ENCODE measurements around the gene CACNA1A.
"Not testable (repeated sequence)": the region's sequence is repeated elsewhere in the genome, so short reads cannot be mapped to it uniquely, and the experiment has no call there.

Gene CACNA1A

DNA sequence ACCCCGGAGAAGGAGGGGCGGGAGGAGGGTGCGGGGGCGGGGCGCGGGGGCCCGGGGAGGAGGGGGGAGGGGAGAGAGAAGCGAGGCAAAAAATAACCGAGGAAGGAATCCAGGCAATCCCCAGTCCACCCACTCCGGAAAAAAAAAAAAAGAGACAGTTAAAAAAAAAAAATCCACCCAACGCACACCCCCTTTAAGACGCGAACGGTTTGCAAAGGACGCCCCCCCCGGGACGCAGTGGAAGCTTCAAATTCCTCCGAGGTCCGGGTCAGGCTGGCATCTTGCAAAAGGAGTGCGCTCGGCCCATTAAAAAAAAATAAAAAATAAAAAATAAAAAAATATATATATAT is at the start of gene CACNA1A:
Gene CACNA1A, minus strand, starts transcription at position 9 of the 350 bp plus-strand sequence. CDS start 255 bp downstream, outside the sequence.
- DNase-seq (ENCODE audit: low read depth, low spot score) = no peak

DNA sequence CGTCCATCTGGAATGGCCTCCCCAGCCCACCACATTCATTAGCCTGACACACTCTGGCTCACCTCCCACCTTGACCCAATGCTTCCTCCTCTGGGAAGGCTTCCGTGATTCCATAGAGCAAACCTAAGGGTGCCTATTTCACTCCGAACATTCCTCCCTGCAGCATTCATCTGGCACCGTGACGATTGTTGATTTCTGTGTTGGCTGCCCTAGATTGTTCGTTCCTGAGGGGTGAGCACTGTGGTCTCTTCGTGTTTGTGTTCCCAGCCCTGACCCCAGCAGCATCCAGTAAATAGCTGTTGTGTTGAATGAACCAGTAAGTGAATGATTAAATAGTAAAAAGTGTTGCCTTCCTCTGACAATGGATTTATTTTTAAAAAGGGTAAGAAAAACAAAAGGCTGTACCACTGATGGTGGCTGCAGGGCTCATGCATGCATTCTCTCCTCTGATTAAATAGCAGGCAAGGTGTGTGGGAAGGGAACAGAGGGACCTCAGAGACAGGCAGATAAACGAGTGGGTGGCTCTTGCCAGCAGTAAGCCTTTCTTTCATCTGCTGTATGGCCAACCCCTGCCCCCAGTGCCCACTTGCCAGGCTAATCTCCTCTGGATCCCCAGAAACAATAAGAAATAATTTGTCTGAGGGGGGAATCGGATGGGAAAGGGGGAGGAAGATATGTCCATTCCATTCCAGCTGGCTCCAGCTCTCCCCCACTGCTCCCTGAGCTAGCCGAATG is 48.4 kb upstream of the CACNA1A start:
- no peak for DNase-seq (ENCODE audit: low read depth, low spot score)

DNA sequence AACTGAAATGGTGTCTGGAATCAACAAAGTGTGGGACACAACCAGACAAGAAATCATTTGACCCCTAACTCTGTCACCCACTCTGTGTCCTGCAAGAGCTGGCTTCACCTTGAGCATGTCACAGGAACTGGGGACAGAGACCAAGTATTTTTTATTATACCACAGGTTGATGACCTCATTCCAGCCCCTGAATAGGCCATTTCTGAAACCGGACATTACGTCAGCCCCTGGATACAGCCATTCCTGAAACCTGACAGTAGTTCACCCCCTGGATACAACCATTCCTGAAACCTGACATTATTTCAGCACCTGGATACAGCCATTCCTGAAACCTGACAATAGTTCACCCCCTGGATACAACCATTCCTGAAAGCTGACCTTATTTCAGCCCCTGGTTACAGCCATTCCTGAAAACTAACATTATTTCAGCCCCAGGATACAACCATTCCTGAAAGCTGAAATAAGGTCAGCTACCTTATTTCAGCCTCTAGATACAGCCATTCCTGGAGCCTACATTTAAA is 47.7 kb upstream of the CACNA1A start:
- DNase-seq (ENCODE audit: low read depth, low spot score) = no peak

DNA sequence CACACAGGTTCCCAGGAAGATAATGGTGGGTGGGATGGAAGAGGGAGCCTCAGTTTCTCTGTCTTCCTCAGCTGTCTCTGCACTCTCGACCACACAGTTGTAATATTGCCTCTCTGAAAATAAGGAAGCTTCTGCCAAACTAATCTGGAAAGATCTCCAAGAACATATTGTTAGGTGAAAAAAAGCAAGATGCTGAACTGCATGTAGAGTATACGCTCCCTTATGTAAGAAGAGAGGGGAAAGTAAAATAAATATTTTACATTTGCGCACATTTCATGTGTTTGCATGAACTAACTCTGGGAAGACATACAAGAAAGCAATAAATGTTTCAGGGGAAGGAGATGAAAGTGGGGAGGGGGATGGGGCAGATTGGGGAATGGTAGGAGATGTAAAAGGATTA is 41.9 kb upstream of the CACNA1A start:
- no peak for DNase-seq (ENCODE audit: low read depth, low spot score)

DNA sequence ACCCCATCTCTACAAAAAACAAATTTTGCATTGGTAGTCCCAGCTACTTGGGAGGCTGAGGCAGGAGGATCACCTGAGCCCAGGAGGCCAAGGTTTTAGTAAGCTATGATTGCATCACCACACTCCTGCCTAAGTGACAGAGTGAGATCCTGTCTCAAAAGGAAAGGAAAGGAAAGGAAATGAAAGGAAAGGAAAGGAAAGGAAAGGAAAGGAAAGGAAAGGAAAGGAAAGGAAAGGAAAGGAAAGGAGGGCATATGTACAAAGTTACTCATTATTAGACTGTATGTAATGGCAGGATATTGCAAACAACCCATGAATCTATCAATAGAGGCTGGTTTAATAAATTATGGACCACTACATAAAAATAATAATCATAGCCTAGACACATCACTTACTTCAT is 40.8 kb upstream of the CACNA1A start:
- no peak for DNase-seq (ENCODE audit: low read depth, low spot score)

DNA sequence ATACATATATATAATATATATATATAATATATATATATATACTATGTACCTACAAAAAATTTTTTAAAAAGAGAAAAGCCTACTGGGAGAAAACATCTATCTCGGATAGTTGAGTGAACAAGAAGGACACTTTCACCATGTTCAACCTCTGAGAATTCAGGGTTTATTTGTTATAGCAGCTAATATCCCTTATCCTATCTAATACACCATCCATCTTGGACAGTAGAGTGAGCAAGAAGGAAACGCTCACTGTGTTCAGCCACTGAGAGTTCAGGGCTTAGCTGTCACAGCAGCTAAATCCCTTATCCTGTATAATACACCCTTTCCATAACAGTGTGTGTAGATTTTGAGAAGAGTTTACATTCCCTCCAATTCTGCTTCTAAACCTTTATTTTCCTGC is 38.1 kb upstream of the CACNA1A start:
- DNase-seq (ENCODE audit: low read depth, low spot score) = no peak

DNA sequence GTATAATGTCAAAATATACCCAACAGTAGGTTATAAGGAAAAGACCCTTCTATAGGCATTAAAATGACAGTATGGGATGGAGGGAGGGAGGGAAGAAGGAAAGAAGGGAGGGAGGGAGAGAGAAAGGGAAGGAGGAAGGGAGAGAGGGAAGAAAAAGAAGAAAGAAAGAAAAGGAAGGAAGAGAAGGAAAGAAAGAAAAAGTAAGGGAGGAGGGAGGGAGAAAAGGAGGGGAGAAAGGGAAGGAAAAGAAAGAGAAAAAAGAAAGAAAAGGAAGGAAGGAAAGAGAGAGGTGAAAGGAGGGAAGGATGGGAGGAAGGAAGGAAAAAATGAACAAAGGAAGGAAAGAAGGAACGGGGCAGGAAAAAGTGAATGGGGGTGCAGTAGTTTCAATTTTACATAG is 35.3 kb upstream of the CACNA1A start:
- no peak for DNase-seq (ENCODE audit: low read depth, low spot score)

DNA sequence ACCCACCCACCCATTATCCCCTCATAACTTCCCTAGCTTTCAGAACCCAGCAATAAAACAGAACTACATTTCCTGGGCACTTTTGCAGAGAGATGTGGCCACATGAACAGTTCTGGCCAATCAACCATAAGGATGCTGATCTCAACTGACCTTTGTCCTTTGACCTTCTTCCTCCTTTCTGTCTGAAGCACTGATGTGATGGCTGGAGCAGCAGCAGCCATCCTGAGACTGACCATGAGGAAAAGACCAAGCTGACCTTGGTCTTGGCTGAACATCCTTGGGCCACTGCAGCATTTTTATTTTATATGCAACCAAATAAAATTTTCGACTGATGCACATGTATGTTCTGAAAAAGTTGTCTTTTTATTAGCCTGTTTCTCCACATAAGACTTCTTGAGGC is 33.1 kb upstream of the CACNA1A start:
- no peak for DNase-seq (ENCODE audit: low read depth, low spot score)

DNA sequence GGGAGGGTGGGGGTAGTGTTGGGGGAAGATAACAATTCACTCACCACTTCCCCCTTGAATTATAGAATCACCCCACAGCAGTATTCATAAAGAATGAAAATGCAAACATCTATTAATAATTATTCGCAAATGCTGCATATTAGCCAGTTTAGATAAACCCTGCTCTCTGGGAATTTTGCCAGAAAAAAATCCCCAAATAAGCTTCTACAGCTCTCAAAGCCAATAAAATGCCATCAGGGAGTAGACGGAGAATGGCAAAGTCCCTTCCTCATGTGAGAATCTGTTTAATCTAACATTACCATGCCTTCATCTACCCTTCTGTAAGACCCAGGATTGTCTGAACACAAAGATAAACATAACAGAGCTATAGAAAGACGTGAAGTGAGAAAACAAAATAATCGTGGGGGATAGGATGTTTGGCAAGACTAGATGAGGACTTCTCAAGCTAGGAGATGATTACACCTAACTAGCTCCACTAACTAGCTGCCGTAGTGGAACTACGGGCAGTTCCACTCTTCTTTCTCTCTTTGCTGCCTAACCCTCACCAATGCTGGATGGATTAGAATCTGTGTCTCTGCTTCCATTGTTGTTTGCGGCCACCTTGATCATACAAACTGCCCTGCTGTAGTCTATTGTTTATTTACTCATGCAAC is 32.4 kb upstream of the CACNA1A start:
- no peak for DNase-seq (ENCODE audit: low read depth, low spot score)

DNA sequence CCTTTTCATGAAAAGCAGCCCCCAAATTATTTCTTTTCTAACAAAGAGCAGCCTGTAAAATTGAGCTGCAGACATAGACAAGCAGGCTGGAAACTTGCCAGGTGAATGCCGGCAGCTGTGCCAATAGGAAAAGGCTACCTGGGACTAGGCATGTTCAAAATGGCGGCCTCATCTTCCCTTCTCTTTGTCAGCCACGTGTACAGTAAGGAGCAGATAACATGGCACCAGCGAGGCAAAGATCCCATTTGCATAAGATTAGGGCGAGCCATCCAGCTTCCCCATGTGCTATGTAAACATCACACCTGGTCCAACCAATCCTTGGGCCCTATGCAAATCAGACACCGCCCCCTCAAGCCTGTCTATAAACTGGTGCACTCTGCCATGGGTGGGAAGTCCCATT is 31.2 kb upstream of the CACNA1A start:
- DNase-seq (ENCODE audit: low read depth, low spot score) = no peak

DNA sequence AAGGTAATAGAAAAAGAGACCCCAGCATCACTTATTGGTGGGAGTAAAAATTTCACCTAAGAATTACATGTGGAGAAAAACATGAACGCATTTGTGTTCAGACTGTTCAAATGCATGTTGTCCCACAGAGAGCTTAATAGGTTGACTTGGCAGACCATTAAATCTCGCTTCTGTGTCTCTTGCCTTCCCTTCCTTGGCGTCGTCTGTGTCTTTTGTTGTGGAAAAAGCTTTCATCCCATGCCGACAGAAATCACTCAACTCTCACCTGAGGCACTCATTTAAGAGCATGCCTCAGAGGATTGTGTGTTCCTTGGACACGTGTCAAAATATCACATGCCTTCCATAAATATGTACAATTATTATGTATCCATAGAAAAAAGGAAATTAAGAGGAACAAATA is 24.4 kb upstream of the CACNA1A start:
- no peak for DNase-seq (ENCODE audit: low read depth, low spot score)

DNA sequence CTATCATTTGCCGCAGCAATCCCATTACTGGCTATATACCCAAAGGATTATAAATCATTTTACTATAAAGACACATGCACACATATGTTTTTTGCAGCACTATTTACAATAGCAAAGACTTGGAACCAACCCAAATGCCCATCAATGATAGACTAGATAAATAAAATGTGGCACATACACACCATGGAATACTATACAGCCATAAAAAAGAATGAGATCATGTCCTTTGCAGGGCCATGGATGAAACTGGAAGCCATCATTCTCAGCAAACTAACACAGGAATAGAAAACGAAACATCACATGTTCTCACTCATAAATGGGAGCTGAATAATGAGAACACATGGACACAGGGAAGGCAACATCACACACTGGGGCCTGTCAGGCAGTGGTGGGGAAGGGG is 23.4 kb upstream of the CACNA1A start:
- not testable (repeated sequence) for DNase-seq (ENCODE audit: low read depth, low spot score)

DNA sequence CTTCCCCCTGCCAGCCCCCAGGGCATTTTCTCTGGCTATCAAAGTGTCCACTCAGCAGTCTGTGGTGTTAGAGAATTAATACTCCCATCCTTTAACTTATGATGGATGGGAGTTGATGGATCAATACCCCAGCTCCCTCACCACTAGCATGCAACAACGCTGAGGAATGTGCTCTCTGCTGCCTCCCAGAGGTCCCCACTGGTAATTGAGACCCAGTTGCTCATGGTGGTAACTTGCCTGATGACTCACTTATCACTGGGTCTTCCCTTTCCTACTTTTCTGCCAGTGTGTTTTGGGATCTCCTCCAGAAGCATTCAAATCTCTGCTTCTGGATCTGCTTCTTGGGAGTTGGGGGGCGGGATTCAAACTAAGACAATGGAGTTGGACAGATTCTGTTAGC is 20.3 kb upstream of the CACNA1A start:
- DNase-seq (ENCODE audit: low read depth, low spot score) = no peak

DNA sequence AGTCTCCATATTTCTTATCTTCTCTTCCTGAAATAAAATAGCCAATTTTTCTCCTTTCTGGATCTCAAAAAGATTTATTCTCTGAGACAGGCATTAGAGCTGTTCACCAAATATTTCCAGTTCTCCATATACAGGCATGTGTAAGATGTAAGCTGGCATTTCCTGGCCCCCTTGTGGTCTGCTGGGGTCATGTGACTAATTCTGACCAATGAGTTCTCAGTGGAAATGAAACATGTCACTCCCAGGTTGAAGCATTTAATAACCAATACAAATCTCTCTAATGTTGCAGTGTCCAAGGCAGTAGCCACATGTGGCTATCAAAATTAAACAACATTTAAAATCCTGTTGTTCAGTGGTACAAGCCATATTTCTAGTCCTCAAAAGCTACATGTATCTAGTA is 14.8 kb upstream of the CACNA1A start:
- DNase-seq (ENCODE audit: low read depth, low spot score) = no peak

DNA sequence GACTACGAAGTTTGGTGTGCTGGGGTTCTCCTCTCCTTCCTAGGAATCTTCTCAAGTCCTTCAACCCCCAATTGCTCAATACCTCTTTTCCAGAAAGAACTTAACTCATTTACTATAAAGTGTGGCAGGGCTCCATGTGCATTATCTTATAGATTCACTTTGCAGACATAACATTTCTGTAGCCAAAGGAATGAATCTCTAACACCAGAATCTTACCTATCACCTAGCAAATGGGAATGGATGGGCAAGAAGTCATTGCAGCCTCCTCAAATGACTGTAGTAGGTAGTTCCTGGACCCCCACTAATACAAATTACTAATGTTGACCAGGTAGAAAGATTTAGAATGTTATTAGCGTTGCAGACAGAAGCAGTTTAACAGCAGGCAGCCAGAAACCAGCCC is 5.7 kb upstream of the CACNA1A start:
- no peak for DNase-seq (ENCODE audit: low read depth, low spot score)

DNA sequence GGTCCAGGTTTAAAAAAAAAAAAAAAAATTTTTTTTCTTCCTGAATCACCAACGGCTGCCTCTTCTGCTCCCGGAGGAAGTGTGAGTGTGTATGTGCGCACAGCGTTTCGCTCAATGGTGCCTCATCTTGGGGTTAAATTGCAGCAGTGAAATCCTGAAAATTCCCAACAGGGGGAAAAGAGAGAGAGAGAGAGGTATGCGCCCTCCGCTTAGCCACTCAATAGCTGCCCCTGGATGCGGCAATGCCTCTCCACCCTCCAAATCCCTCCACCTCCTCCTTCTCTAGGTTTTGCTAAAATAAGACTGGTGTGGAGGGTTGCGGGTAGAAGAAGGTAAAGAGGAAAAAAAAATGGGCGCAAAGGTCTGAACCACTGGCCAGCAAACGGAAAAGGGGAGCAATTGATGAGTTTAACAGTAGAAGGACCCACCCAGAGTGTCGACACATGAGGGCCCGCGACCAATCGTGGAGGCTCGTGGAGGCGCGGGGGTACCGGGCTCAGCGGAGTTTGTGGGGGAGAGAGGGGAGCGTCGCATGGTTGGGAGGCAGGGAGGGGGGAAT is 853 bp upstream of the CACNA1A start:
- DNase-seq (ENCODE audit: low read depth, low spot score) = no peak

DNA sequence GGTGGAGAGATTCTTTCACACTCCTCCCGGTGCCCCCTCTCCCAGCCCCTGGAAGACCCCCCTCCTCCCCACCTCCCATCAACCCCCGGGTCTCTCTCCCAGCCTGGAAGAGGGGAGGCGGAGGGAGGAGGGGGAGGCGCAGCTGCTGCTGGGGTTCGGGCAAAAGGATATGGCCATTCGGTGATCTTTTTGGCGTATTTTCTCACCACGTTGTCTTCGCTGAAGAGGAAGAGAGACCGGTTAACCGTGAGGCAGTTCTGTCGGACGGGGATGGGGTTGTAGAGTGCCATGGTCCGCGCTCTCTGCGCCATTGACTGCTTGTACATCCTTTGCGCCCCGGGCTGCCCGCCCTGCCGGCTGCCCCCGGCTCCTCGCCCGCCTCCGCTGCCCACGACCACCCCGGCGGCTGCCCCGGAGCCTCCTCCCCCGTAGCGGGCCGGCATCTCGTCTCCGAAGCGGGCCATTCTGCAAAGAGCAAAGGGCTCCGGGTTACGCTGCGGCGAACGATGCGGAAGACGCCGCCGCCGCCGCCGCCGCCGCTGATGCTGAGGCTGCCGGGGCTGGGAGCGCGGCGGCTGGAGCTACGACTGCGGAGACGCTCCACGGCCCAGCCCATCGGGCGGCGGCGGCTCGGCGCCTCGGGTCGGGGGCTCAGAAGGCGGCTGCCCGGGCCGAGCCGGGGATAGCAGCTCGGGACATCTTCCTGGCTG is 363 bp downstream of the CACNA1A start:
- no peak for DNase-seq (ENCODE audit: low read depth, low spot score)

DNA sequence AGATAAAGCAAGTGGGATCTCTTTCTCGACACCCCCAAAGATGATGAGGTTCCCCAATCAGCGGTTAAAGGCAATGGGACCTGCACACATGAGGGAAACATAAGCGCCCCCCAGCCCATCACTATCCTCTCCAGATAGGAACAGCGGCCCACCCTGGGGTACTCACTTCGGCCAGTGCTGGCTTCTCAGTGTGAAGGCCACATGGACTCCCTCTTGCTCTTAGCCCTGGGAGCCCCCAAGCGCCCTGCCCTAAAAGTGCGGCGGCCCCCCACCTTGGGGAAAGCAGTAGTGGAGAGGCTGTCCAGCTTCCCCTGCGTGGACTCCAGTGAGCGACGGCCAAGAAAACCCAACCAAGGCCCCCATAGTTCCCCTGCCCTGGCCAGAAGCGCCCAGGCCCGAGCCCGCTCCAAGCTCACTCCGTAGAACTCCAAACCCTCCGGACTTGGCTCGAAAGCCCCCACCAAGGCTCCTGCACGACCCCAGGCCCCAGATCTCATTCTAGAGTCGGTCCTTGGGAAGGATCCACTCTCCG is 1.0 kb downstream of the CACNA1A start:
- no peak for DNase-seq (ENCODE audit: low read depth, low spot score)

DNA sequence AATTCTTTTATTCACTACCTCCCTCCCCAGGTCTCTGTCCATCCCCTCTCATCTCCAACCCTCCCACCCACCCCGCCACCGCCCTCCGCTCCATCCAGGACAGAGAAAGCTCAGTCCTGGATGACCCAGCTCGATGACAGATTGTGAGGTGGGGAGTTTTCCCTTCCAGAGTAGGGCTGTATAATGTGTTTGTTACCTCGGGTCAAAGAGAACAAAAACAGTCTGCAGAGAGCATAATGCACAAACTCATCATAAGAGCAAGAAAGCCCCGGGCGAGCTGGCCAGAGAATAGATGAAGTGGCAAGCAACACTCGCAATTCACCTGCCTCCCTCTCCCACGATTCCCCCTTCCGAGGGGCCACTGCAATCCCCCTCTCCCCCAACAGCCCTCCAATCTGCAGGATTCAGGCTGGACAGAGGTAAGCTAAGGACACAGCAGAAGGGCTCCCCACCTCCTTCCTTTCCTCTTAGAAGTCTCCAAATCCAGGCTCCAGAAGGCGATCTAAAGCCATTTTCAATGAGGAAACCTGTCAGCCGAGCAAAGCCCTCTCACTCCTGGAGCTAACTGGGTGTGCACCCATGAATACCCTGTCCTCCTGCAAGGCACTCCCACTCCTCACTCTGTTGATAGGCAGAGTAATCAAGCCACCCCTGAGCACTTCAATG is 2.6 kb downstream of the CACNA1A start:
- DNase-seq (ENCODE audit: low read depth, low spot score) = no peak

DNA sequence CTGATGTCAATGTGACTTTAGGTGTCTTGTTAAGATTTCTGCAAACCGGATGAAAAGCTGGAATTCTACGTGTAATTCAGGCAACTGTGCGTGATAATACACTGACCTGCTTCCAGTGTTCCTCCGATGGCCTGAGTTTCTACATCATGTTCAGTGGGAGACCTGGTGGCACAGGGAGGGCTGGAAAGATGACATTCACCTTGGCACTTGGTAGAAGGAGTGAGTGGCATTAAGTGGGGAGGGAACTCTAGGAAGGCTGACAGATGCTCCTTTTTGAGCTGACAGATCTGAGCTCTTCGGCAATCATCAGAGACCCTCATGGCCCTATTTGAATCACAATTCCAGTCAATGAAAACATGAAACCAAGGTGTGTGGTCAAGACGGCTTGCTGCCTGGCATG is 4.0 kb downstream of the CACNA1A start:
- DNase-seq (ENCODE audit: low read depth, low spot score) = no peak

DNA sequence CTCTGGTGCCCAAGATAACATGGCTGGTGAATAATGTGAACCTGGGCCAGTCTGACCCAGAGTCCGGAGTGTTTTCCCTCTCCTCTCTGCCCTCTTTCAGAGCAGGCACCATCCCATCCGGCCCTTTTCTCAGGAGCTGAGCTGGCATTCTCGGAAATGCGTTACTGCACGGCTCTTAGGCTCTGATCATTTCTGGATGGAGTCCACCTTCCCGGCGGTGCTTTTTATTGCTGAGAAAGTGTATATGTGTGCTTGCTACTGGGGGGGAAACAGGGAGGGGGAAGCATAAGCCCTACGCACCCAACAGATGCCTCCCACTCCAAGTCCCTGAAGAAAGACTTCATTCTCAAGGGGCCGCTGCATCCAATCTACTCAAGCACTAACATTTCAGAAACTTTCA is 6.6 kb downstream of the CACNA1A start:
- DNase-seq (ENCODE audit: low read depth, low spot score) = no peak
